ENCODE measurements around the gene GCNA.
"Not testable (repeated sequence)": the region's sequence is repeated elsewhere in the genome, so short reads cannot be mapped to it uniquely, and the experiment has no call there.

Gene GCNA

GRCh38 chrX:71644406-71644805 is 66.2 kb downstream of the GCNA start:
- DNase-seq, result not testable (repeated sequence)

GRCh38 chrX:71650333-71650969 is 72.2 kb downstream of the GCNA start:
- peak; percentile 66 for DNase-seq

GRCh38 chrX:71652405-71652804 is 74.2 kb downstream of the GCNA start:
- DNase-seq, result peak; percentile 81

- no peak for DNase-seq
Observed at GRCh38 chrX:71653344-71653743, 75.1 kb downstream of the GCNA start.

- no peak for DNase-seq
Observed at GRCh38 chrX:71657267-71657666, 79.0 kb downstream of the GCNA start.

GRCh38 chrX:71659342-71659741 is 81.1 kb downstream of the GCNA start:
- no peak for DNase-seq

- no peak for DNase-seq
Observed at GRCh38 chrX:71659959-71660358, 81.7 kb downstream of the GCNA start.

GRCh38 chrX:71660562-71661416 is 82.6 kb downstream of the GCNA start:
- no peak for DNase-seq

GRCh38 chrX:71661919-71662318 is 83.7 kb downstream of the GCNA start:
- DNase-seq, result no peak

- not testable (repeated sequence) for DNase-seq
Observed at GRCh38 chrX:71662654-71663053, 84.4 kb downstream of the GCNA start.

Measured in DMS53 (cell line).